Measurements from ENCODE around the gene CCDC13.
"Not testable (repeated sequence)": the region's sequence is repeated elsewhere in the genome, so short reads cannot be mapped to it uniquely, and the experiment has no call there.

The CCDC13 gene, protein sequence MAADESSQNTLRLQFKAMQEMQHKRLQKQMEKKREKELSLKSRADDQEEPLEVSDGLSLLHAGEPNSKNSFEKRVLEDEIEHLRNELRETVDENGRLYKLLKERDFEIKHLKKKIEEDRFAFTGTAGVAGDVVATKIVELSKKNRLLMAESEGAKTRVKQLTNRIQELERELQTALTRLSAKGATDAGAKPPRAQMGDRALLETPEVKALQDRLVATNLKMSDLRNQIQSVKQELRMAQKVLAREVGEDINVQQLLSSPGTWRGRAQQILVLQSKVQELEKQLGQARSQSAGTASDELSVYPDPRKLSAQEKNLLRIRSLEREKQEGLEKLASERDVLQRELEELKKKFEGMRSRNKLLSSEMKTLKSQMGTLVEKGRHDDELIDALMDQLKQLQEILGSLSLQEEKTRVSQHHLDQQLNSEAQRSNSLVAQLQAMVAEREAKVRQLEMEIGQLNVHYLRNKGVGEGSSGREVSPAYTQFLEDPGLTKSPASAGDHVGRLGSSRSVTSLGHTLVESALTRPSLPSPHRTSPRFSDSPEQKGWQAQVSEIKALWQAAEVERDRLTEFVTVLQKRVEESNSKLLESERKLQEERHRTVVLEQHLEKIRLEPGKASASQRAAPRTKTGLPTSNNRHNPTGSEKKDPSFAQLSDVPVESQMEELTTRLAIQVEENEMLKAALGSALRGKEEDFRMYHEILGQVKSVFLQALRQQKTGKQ

DNA sequence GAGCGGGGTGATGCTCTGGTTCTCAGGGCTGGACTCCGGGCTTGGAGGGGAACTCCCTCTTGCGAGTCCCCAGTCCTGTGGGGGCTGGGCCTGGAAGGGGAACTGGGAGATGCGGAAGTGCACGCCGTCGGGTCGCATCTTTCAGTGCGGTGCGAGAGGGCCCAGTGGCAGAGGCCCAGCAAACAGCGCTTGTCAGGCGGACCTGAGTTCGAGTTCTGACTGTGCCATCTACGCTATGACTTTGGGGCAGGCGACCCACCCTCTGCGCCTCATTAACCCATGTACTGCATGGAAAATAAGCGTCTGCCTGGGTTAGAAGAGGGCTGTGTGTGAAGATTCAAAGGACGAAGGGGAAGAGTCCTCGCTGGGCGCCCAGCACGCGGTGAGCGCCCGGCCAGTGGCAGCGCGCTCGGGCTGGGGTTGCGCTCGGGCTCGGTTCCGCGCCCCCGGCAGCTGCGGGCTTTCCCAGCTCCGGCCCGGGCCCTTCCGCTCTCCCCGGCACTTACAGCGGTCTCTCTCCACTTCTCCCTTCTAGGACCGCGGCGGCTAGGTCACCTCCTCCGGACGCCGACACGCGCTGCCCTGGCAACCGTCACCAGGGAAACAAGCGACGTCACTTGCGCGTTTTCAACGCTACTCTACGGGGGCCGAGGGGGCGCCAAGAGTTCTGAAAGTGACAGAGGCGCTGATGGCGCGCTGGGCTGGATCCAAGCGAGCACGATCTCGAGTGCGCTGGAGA lies at the start of gene CCDC13:
TSS of gene CCDC13 (minus strand) at position 584 of the 739 bp plus-strand sequence. CDS start 14,908 bp downstream, outside the sequence.
- peak; percentile 87 to 98 (median 94) for DNase-seq
- intact Hi-C loops (cut with DNase I), result no loop called here

DNA sequence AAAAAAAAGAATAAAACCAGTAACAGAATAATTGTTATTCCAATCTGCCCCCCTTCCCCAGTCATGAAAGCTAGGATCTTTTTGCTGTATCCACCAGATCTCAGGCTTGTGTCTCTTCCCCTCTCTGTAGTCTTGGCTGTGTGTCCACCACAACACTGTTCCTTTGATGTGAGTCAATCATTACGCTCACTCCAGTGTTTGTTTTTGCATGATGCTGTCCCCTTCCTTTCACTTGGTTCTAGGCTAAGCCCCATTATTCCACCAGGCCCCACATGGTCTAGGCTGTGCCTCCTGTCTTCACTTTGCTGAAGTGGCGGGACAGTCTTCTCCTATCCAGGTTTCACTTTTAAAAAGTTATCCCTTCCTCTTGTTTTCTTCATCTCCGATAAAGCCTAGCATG lies 49.8 kb upstream of the CCDC13 start:
- intact Hi-C loops (cut with DNase I), result no loop called here
- DNase-seq, result no peak

DNA sequence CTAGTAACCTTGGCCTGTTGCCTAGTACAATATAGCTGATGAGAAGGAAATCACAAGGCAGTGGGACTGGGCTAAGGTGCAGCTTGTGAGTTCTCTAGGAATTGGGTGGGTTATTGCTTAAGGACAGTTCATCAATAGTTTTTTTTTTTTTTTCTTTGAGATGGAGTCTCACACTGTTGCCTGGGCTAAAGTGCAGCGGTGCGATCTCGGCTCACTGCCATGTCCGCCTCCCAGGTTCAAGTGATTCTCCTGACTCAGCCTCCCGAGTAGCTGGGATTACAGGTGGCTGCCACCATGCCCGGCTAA lies 47.6 kb upstream of the CCDC13 start:
- no peak for DNase-seq
- intact Hi-C loops (cut with DNase I), result no loop called here

DNA sequence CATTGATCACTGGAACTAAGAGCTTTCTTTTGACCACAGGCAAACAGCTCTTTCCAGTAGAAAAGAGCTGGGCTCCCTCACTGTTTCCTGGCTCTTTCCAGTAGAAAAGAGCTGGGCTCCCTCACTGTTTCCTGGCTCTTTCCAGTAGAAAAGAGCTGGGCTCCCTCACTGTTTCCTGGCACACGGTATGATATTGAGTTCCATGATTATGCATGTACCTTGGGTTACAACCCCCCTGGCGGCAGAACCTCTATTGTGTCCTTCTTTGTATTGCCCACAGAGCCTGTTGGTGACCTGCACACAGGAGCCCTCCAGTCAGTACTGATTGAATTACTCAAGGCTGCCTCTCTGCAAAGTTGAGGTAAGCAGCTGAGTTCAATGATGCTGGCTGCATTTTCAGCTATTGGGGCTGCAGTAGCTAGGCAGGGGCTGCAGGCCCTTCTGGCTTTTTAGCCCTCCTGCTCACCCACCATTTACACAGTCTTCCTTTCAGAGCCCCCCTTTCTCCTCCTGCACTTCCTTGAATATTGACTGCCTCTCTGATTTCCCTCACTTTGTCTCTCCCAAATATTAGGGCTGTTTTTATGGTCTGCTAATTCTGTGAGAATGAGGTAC lies 46.4 kb upstream of the CCDC13 start:
- intact Hi-C loops (cut with DNase I), result no loop called here
- DNase-seq, result no peak

DNA sequence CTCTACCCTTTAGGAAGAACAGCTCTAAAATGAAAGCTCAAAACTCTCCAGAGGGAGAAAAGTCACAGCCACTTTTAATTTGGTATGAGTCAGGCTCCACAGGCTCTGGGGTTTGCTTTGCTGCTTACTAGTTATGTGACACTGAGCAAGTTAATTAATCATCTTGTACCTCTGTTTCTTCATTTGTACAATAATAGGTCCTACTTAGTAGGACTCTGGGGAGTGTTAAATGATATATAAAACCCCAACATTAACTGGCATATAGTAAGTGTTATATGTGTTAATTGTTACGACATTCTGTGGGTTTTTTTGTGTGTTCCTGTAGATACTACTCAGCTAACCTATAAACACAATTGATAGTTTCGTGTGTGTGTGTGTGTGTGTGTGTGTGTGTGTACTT lies 42.8 kb upstream of the CCDC13 start:
- no peak for DNase-seq
- intact Hi-C loops (cut with DNase I), result no loop called here

DNA sequence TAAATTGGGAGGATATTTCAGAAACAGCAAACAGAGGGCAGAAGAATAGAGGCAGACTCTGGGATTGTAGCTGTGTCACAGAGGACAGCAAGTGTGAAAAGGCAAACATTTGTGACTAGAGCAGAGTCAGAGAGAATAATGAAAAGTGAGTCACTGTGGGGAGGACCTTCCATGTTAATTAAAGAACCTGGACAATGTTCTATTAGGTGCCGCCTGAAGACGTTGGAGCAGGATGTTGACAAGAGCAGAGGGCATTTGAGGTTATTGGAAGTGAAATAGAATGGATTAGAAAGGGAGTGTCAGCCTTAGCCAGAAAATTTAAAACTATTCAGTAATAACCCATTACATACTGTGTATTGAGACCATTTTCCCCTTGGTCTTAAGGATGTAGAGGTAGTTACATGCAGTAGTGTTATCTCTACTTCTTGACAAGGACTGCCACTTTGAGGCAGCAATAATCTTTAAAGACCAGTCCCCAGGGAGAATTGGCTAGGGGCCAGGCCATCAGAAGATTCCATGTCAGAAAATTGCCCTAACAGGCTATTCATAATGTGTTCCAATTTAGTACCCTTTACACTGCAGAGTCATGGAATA lies 42.0 kb upstream of the CCDC13 start:
- intact Hi-C loops (cut with DNase I), result no loop called here
- DNase-seq, result no peak

DNA sequence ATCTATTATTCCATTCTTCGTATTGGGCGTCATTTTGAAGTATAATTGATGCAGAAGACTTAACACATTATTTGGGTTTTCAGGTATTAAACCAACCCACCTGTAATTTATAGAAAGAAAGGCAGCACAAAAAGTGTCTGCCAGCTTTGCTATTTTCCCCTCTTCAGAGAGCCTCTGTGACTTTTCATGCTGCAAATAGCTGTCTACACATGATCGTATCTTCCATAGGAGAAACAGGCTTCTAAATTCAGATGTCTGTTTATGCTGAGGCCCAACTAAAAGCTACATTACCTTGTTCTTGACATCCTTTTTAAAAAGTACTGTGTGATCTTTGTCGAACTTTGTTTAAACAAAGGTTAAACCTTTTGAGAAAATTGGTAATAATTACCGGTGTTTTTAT lies 41.2 kb upstream of the CCDC13 start:
- no peak for DNase-seq
- intact Hi-C loops (cut with DNase I), result no loop called here

DNA sequence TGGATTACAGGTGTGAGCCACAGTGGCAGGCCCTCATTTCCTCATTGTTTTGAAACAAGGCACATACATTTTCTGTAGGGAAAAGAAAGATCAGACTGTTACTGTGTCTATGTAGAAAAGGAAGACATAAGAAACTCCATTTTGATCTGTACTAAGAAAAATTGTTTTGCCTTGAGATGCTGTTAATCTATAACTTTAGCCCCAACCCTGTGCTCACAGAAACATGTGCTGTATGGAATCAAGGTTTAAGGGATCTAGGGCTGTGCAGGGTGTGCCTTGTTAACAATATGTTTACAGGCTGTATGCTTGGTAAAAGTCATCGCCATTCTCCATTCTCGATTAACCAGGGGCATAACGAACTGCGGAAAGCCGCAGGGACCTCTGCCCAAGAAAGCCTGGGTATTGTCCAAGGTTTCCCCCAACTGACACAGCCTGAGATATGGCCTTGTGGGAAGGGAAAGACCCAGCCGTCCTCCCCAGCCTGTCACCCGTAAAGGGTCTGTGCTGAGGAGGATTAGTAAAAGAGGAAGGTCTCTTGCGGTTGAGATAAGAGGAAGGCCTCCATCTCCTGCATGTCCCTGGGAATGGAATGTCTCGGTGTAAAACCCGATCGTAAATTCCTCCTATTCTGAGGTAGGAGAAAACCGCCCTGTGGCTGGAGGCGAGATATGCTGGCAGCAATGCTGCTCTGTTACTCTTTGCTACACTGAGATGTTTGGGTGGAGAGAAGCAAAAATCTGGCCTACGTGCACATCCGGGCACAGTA lies 38.2 kb upstream of the CCDC13 start:
- intact Hi-C loops (cut with DNase I); DNase-seq: not testable (repeated sequence)

DNA sequence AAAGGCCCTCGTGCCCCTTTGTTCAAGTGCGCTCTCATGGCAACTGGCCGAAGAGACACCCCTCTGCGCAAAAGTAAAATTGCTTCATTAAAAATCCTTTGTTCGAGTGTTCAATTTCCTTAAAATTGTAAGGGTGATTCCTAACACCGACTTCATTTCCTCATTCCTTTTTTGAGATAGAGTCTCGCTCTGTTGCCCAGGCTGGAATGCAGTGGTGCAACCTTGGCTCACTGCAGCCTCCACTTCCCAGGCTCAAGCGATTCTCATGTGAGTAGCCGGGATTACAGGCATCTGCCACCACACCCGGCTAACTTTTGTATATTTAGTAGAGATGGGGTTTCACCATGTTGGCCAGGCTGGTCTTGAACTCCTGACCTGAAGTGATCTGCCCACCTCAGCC lies 37.7 kb upstream of the CCDC13 start:
- DNase-seq; intact Hi-C loops (cut with DNase I): not testable (repeated sequence)

DNA sequence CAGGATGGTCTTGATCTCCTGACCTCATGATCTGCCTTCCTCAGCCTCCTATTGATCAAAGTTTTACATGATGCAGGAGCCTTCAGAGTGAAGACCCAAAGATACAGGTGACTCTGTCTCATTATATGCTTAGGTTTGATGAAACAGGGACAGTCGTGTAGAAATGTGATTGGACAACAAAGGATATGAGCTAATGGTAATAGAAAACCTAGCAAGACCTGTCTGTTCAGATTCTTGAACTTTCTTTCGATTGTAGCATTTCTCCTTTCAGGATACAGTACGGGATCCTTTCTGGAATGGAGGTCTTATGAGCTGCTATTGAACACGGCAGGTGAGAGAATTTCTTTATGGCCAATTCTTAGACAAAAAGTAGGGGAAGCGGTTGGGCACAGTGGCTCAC lies 36.1 kb upstream of the CCDC13 start, which contains the start of gene ACKR2:
TSS of gene ACKR2 (plus strand) at position 244 of the 400 bp plus-strand sequence. CDS start 55,058 bp downstream, outside the sequence.
- no peak for DNase-seq
- intact Hi-C loops (cut with DNase I), result no loop called here

DNA sequence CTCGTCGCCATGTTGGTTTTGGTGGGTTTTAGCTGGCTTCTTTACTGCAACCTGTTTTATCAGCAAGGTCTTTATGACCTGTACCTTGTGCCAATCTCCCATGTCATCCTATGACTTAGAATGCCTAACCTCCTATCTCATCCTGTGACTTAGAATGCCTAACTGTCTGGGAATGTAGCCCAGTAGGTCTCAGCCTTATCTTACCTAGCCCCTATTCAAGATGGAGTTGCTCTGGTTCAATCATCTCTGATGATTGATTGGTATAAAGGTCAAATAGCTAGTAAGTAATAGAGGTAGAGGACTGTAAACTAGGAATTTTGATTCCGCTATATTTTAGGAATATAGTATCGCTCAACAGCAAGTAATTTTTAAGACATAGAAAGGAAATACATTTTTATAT lies 34.9 kb upstream of the CCDC13 start:
- intact Hi-C loops (cut with DNase I), result no loop called here

DNA sequence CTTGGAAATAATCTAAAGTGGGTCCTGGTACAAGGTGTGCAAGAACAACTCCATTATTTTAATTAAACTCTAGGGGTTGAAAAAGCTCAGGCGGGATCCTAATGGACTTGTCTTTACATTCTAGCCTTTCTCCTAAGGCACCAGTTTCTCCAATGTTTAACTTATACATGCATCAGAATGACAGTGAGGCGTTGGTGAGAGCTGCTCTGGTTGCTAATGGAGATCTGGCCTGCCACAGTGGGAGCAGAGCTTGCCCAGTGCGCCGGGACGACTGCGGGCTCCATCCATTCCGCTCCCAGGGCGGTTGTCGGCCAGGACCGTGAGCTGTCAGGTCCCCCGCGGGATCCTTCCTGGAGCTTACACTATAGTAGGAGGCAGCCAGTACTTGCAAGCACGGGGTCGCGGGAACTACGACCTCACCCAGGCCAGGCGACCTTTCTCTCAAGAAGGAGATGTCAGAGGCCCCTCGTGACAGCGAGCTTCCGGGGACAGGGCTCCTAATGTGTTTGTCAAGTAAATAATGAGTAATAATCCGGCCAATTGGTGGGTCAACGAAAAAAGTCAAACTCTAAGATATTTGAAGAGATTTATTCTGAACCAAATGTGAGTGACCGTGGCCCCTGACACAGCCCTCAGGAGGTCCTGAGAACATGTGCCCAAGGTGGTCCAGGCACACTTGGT lies 32.2 kb upstream of the CCDC13 start:
- peak in 9 of 10 donors; percentile 6 to 83 (median 31) for DNase-seq

More for the DNA sequence above, 34.9 kb upstream of the CCDC13 start:
- no peak for DNase-seq

DNA sequence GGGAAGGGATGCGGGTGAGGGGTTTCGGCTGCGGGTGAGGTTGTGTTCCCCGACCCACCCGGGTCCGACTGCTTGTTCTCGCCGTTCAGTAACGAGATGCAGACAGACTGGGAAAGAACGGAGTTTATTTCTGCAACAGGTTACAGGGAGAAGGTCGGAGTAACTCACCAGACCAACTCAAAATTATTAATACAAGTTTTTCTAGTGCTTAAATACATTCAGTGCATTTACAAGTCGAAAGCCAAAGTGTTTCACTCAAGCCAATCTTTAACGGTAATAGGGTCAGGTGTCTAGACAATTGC lies 31.7 kb upstream of the CCDC13 start:
- no peak for DNase-seq
- intact Hi-C loops (cut with DNase I), result loop anchor here (2.0 kb wide), 1 partner anchor 24 kb away; no protein-coding TSS in a partner anchor

More for the DNA sequence above, 32.2 kb upstream of the CCDC13 start:
- intact Hi-C loops (cut with DNase I), result loop anchor here (2.0 kb wide), 1 partner anchor 24 kb away; no protein-coding TSS in a partner anchor

DNA sequence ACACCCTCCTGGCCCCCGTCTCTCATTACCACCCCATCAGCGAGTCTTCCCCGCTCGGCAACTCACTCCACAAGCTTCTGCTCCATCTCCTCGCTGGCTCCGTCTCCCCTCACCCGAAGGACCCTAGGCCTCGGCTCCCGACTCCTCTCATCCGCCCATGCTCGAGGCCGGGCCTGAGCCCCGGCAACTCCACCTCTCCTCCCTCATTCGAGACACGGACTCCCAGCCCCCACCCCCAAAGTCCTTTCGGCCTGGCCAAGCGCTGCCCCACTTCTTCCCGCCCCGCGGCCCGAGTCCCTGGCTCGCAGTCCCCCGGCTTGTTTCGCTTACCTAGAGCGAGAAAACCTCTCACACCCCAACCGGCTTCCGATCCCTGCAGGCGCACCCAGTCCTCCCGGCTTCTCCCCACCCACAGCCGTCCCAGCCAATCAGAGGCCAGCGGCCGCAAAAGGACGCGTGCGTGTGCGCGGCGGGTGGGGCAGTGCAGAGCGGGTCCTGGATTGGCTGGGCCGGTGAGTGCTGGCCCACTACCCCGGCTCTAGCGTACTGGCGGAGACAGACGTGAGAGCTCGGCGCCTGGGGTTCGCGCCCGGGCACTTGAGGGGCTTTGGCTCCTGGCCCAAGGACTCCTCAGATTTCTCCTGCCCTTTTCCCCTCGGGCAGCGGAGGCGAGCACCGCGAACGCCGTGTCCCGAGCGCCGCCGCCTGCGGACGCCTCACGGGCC lies 31.2 kb upstream of the CCDC13 start, which contains the start of gene HIGD1A:
TSS of gene HIGD1A (minus strand) at position 385 of the 725 bp plus-strand sequence. CDS start 10,237 bp downstream, outside the sequence.
- peak; percentile 95 to 100 (median 97) for DNase-seq
- intact Hi-C loops (cut with DNase I), result loop anchor here (2.0 kb wide), 1 partner anchor 23 kb away; no protein-coding TSS in a partner anchor

DNA sequence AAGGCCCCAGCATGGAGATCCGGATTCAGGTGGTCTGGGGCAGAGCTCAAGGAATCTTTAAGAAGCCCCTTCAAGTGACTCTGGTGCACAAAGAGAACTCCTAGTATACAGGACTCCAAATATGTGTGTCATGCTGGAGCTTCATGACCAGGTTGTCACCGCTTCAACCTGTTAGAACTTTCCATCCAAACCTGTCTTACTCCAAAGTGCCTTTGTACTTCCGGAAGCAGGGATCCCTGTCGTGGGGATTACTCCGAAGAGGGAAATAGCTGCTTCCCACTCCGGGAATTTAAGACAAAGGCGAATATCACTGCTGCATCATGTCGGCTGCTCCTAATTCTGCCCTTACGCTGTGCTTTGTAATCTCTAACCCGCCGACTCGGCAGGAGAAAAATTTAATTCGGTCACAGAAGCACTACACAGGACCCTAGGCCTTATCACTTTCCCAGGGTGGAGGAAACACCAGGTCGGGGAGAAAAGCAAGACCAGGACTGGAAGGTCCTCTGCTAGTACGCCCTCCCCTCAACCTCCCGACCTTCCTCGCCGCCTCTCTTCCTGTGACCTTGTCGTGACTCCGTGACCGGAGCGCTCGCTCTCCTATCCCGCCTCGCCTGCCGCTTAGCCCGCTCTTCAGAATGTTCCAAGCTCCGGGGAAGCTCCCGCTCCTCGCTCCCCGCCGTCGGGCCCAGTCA lies 30.5 kb upstream of the CCDC13 start:
- intact Hi-C loops (cut with DNase I), result loop anchor here (2.0 kb wide), 1 partner anchor 23 kb away; no protein-coding TSS in a partner anchor
- peak in 5 of 10 donors; percentile 4 to 85 (median 40) for DNase-seq

DNA sequence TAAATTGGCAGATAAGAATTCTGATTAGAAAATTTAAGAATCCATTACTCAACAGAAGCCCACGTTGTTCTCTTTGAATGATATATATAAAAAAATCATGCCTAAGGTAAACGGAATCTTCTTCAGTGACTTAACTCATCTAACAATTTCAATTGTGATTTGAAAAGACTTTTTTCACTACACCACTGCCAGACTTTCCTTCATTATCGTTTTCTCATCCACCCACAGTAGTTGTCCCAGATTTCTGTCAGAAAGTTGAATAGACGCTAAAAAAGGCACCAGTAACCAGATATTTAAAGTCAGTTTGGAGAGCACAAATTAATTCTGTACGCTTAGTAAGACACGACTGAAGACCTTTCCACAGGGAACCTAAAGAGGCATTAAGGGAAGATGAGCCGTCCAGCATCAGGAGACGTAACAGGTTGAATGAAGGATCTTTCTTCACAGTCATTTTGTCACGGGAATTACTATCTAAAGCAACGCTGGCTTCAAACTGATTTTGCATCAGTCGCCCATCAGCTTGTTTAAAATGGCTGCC lies 29.9 kb upstream of the CCDC13 start:
- DNase-seq, result no peak
- intact Hi-C loops (cut with DNase I), result no loop called here

DNA sequence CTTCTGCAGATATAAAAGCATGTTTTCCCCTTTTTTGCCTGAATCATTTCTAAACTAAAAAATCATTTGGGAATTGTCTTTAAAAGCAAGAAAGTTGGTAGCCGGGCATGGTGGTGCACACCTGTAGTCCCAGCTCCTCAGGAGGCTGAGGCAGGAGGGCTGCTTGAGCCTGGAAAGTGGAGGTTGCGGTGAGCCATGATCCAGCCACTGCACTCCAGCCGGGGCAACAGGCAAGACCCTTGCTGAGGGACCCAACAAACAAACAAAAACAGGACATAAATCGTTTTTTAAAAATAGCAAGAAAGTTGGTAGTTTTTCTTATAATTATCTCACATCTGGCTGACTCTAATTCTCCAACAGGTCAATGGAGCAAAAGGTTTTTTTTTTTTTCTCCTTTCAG lies 28.7 kb upstream of the CCDC13 start:
- intact Hi-C loops (cut with DNase I), result no loop called here
- DNase-seq, result no peak
